A673 (cell line): Measurements from ENCODE around the gene BORCS8. TPM values are rescaled to one million over a fixed set of nuclear protein-coding genes. Genes with fewer than 3 reads are reported as not detected.

ENCODE experiments used
- BruUV-seq: library from RNA; stranded (reverse); fragments of 400-500 nt; replicated peaks from 2 replicates; lab custom pipeline; 2021; lab: Mats Ljungman, UMichigan
- CTCF ChIA-PET: fragments of 300-600 bp; sonication (Branson Sonifier 250); formaldehyde crosslinking; loops from one replicate; lab custom pipeline; 2022; ENCODE audit warnings: antibody characterized with exemption; lab: Charles Lee
- POLR2A ChIA-PET: fragments of 300-600 bp; sonication (Branson Sonifier 250); formaldehyde crosslinking; loops from one replicate; lab custom pipeline; 2022; ENCODE audit warnings: antibody characterized with exemption; ENCODE audit not compliant: low non-redundant PET; lab: Charles Lee
- DNase-seq: peaks from one replicate; pipeline ENCODE4 v3.0.0-alpha.2; 2015; ENCODE audit warnings: low spot score
- H3K27ac ChIP-seq: fragments of 200-600 bp; sonication (generic); 2 replicates; pipeline ENCODE4 v1.5.1; 2016; ENCODE audit warnings: mixed run types, low read depth, mild to moderate bottlenecking, mixed read lengths, antibody characterized with exemption, low read length; ENCODE audit not compliant: poor library complexity, severe bottlenecking
- H3K27me3 ChIP-seq: fragments of 200-600 bp; sonication (generic); replicated peaks from 2 replicates; pipeline ENCODE4 v1.6.1; 2017; ENCODE audit warnings: mixed run types, low read depth, mild to moderate bottlenecking, mixed read lengths, antibody characterized with exemption, low read length; ENCODE audit not compliant: insufficient read depth, poor library complexity
- H3K36me3 ChIP-seq: fragments of 200-600 bp; sonication (generic); 2 replicates; pipeline ENCODE4 v1.6.1; 2016; ENCODE audit warnings: mixed run types, mild to moderate bottlenecking, mixed read lengths, antibody characterized with exemption, low read length; ENCODE audit not compliant: insufficient read depth, poor library complexity, severe bottlenecking
- H3K4me1 ChIP-seq: fragments of 200-600 bp; sonication (generic); 2 replicates; pipeline ENCODE4 v1.6.1; 2017; ENCODE audit warnings: mixed run types, mild to moderate bottlenecking, mixed read lengths, antibody characterized with exemption, low read length; ENCODE audit not compliant: insufficient read depth, poor library complexity, severe bottlenecking
- H3K4me3 ChIP-seq: fragments of 200-600 bp; sonication (generic); 2 replicates; pipeline ENCODE4 v1.5.1; 2016; ENCODE audit warnings: low read depth, mixed run types, mild to moderate bottlenecking, mixed read lengths, low read length; ENCODE audit not compliant: poor library complexity, severe bottlenecking
- H3K9me3 ChIP-seq: fragments of 200-600 bp; sonication (generic); 2 replicates; pipeline ENCODE4 v1.6.1; 2016; ENCODE audit warnings: mixed run types, low read depth, mild to moderate bottlenecking, mixed read lengths, antibody characterized with exemption, low read length; ENCODE audit not compliant: poor library complexity, severe bottlenecking
- CTCF ChIP-seq: fragments of 300-800, 200-600 bp; sonication (generic); conservative IDR thresholded peaks from 2 replicates; pipeline ENCODE4 v1.5.1; 2017; ENCODE audit warnings: low read depth, mild to moderate bottlenecking, antibody characterized with exemption, low read length, moderate library complexity, mixed read lengths
- EZH2 ChIP-seq: fragments of 200-600 bp; sonication (generic); IDR thresholded peaks from 2 replicates; pipeline ENCODE4 v1.6.1; 2017; ENCODE audit warnings: borderline replicate concordance, low read depth, mild to moderate bottlenecking, mixed read lengths, antibody characterized with exemption, low read length; ENCODE audit not compliant: poor library complexity, severe bottlenecking
- intact Hi-C: fragments of 100-400 bp; cut with micrococcal nuclease; formaldehyde crosslinking; loops from one replicate; pipeline ENCODE4 v1.10.0; 2022; ENCODE audit not compliant: unreplicated experiment
- total RNA-seq: library from RNA; stranded (reverse); gene quantifications from 2 replicates; pipeline ENCODE4 v1.2.3, GENCODE V29; 2021

The BORCS8 gene
- total RNA-seq, 1 experiment from 2014 or later, result 29.9 TPM

GRCh38 chr19:19160461-19161035 lies 31.4 kb downstream of the BORCS8 start:
- ChIA-PET POLR2A (no interaction called here), CTCF (no interaction called here)
- H3K27ac ChIP-seq, result no peak overlapping the region
- intact Hi-C loops, result no loop called here
- no peak overlapping the region for H3K4me3 ChIP-seq
- TF ChIP-seq EZH2 (no peak), CTCF (no peak)
- no TSS peak for BruUV-seq
- H3K4me1 ChIP-seq, result no peaks in the 10 kb centered on the region
- no peaks in the 10 kb centered on the region for H3K36me3 ChIP-seq
- no peaks in the 10 kb centered on the region for H3K9me3 ChIP-seq
- H3K27me3 ChIP-seq, result no peaks in the 10 kb centered on the region
- no peak for DNase-seq

GRCh38 chr19:19159534-19159933 lies 32.4 kb downstream of the BORCS8 start:
- ChIA-PET CTCF (no interaction called here), POLR2A (no interaction called here)
- H3K27me3 ChIP-seq, result no peaks in the 10 kb centered on the region
- no peaks in the 10 kb centered on the region for H3K9me3 ChIP-seq
- H3K4me3 ChIP-seq, result no peak overlapping the region
- DNase-seq, result no peak
- TF ChIP-seq CTCF, result no peak
- TF ChIP-seq EZH2, result no peak
- intact Hi-C loops, result no loop called here
- no peaks in the 10 kb centered on the region for H3K36me3 ChIP-seq
- no peaks in the 10 kb centered on the region for H3K4me1 ChIP-seq
- no TSS peak for BruUV-seq
- H3K27ac ChIP-seq, result no peak overlapping the region

GRCh38 chr19:19157808-19158207 lies 34.1 kb downstream of the BORCS8 start:
- DNase-seq, result no peak
- no peak for TF ChIP-seq CTCF
- no peak for TF ChIP-seq EZH2
- Histone ChIP-seq H3K4me3 (no peak overlapping the region), H3K27me3 (no peaks in the 10 kb centered on the region), H3K4me1 (no peaks in the 10 kb centered on the region), H3K36me3 (no peaks in the 10 kb centered on the region), H3K27ac (no peak overlapping the region), H3K9me3 (no peaks in the 10 kb centered on the region)
- BruUV-seq, result no TSS peak
- CTCF ChIA-PET, result interaction anchor here (0.7 kb wide), 1 partner anchor 470 kb away, joined by 5 read pairs; the partner anchor contains the start of gene LPAR2
- intact Hi-C loops, result no loop called here
- POLR2A ChIA-PET, result no interaction called here
